Stimulated activated CD4-positive, alpha-beta T cell treated with anti-CD3 and anti-CD28 coated beads, TNF-alpha, amount 100 ng/mL, for 1 hour (primary cell): ENCODE data around the gene GNG12.
A peak's percentile ranks its signal among the peaks of the same experiment; 100 is the strongest.

Experiments used
- DNase-seq, 3 donors: peaks; one replicate each; pipeline ENCODE4 v3.0.0-alpha.2; 2020; ENCODE audit warnings: low read depth in 3 of 3, low spot score in 1 of 3

The GNG12 gene

GRCh38 chr1:67711855-67712212 lies 121.4 kb downstream of the GNG12 start:
- no peak for DNase-seq

GRCh38 chr1:67711158-67711854 lies 122.0 kb downstream of the GNG12 start:
- no peak for DNase-seq

- DNase-seq: no peak
Observed at GRCh38 chr1:67710417-67710816, 122.8 kb downstream of the GNG12 start.

- no peak for DNase-seq
Observed at GRCh38 chr1:67708606-67709005, 124.7 kb downstream of the GNG12 start.

GRCh38 chr1:67705735-67706453 lies 127.4 kb downstream of the GNG12 start:
- DNase-seq: no peak

- DNase-seq: no peak
Observed at GRCh38 chr1:67704351-67704750, 128.9 kb downstream of the GNG12 start.

GRCh38 chr1:67701876-67702275 lies 131.4 kb downstream of the GNG12 start:
- no peak for DNase-seq

GRCh38 chr1:67700692-67701410 lies 132.4 kb downstream of the GNG12 start:
- no peak for DNase-seq

- no peak for DNase-seq
Observed at GRCh38 chr1:67700220-67700619, 133.0 kb downstream of the GNG12 start.

GRCh38 chr1:67696708-67697107 lies 136.6 kb downstream of the GNG12 start:
- DNase-seq: no peak

GRCh38 chr1:67695963-67696362 lies 137.3 kb downstream of the GNG12 start:
- DNase-seq: no peak

GRCh38 chr1:67691712-67692111 lies 141.6 kb downstream of the GNG12 start:
- no peak for DNase-seq

GRCh38 chr1:67690411-67690810 lies 142.9 kb downstream of the GNG12 start:
- DNase-seq: no peak

- no peak for DNase-seq
Observed at GRCh38 chr1:67690018-67690363, 143.3 kb downstream of the GNG12 start.

GRCh38 chr1:67689267-67690017 lies 143.8 kb downstream of the GNG12 start:
- no peak for DNase-seq

GRCh38 chr1:67688526-67689219 lies 144.6 kb downstream of the GNG12 start:
- DNase-seq: no peak

GRCh38 chr1:67687649-67688048 lies 145.6 kb downstream of the GNG12 start:
- no peak for DNase-seq

GRCh38 chr1:67687198-67687545 lies 146.1 kb downstream of the GNG12 start:
- DNase-seq: no peak

GRCh38 chr1:67686267-67687197 lies 146.7 kb downstream of the GNG12 start:
- peak in 2 of 3 donors; percentile 9 to 25 for DNase-seq
